K562 treated with DMSO at 1 percent for 4 hours (cell line): ENCODE data around the gene OR51E1. TPM values are rescaled to one million over a fixed set of nuclear protein-coding genes. Genes with fewer than 3 reads are reported as not detected.

ENCODE experiments used
- total RNA-seq: library from RNA; unstranded; fragments of 300-600 nt; gene quantifications from 2 replicates; pipeline ENCODE4 v1.2.3, GENCODE V29; 2022; ENCODE audit not compliant: insufficient read depth

Gene OR51E1, protein sequence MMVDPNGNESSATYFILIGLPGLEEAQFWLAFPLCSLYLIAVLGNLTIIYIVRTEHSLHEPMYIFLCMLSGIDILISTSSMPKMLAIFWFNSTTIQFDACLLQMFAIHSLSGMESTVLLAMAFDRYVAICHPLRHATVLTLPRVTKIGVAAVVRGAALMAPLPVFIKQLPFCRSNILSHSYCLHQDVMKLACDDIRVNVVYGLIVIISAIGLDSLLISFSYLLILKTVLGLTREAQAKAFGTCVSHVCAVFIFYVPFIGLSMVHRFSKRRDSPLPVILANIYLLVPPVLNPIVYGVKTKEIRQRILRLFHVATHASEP
- not detected in 2 replicates for total RNA-seq

DNA sequence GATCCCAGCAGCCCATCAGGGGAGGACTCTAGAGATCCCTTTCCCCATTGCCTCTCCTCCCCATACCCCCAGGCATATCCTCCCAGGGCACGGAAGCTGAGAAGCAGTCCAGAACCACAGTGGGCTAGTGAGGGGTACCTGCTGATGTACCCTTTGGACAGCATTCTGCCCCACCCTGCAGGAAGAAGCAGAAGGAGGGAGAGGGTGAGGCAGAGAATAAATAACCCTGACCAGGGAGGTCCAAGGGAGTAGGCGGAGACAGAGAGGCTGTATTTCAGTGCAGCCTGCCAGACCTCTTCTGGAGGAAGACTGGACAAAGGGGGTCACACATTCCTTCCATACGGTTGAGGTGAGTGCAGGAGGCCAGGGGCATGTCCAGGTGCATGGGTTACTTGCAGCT lies at the start of gene OR51E1:
Gene OR51E1 (plus strand): TSS at position 301 of the 400 bp plus-strand sequence. CDS start 8,545 bp downstream, outside the sequence.

DNA sequence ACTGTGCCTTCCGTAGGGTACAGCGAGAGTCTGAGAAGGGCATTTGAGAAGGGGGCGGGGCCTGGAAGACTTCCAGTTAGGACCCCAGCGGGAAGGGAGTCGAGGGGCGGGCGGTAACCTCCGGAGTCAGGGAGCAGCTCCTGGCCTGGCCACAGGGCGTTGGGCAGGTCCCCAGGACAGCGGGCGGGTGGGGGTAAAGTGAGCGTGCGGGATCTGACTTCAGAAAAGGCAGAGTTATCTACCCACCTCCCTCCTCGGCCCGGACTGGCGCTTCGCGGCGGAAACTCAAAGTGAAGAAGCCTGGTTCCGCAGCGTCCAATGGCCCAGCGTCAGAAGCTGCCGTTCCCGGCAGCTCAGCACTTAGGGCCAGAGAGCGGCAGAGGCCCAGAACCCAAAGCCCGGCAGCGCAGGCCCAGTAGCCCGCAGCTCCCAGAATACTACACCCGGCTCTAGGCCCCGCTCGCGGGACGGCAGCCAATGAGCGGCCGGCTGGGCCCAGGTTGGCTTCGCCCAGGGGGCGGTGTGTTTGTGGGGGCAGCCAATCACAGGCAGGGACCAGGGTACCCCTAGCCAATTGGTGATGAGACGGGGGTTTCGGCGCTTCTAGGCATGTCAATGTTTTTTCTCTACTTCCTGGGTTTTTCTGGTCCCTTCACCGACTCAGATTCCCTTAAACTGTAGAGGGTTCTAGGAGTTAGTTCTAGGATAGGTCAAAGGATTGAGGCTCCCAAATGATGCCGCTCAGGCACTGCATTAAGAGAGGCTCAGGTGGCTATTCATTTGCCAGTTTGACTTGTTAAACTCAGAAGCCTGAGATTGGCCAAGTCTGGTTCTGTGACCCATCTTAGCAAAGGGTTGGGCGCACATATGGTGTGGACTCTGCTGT lies 35.8 kb upstream of the OR51E1 start, which contains the start of gene TRIM68:
Gene TRIM68 (minus strand): TSS at position 451 of the 886 bp plus-strand sequence. CDS start 2,727 bp downstream, outside the sequence.

DNA sequence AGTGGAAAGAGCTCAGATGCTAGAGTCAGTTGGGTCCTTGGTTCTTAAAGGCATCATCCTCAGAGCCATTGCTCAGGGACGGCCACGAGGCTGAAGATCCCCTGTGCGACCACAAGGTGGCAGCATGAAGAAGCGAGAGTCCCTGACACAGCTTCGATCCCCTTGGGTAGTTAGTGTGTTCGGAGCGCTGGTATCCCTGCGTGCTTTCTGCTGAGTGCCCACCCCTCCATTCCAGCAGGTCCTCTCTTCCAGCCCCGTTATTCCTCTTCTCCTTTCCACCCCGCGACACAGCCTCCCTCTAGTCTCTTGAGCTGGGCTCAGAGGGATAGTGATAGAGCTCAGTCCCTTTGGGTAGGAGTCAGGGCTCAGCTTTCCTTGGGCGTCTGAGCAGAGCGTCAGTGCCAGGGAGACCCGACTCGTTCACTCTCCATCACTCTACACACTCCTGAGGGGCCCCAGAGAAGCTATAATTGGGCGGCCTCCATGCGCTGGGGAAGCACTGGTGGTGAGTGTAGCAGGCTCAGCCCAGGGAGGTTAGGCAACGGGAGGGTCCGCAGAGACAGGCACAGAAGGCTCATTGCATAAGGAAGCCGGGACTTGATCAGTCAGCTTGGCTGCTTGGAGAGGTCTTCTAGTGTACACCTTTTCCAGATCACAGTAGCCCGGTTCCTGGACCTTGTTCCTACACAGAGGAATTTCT lies 6.7 kb upstream of the OR51E1 start, which contains the start of gene OR51D1:
Gene OR51D1 (plus strand): TSS at position 516 of the 700 bp plus-strand sequence. CDS start 2,314 bp downstream, outside the sequence.

DNA sequence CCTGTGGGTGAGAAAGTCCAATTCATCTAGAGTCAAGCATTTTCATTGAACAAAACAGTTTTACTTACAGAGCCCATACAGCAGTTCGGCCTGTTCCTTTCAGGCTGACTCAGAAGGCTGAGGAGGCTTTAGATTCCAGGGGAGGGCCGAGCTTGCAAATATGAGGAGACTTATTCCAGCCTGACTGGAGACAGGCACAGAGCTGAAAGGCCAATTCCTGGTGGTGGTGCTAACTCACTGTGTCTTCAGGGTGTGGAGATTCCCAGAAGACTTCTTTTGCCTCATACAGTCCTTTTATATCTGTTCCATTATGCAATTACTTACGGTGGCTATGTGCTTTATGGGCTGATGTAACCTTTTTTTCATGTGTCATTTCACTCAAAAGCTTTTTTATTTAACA lies 53.8 kb downstream of the OR51E1 start, which contains the start of gene OR51E2:
Gene OR51E2 (minus strand): TSS at position 269 of the 400 bp plus-strand sequence. CDS start 15,142 bp downstream, outside the sequence.

DNA sequence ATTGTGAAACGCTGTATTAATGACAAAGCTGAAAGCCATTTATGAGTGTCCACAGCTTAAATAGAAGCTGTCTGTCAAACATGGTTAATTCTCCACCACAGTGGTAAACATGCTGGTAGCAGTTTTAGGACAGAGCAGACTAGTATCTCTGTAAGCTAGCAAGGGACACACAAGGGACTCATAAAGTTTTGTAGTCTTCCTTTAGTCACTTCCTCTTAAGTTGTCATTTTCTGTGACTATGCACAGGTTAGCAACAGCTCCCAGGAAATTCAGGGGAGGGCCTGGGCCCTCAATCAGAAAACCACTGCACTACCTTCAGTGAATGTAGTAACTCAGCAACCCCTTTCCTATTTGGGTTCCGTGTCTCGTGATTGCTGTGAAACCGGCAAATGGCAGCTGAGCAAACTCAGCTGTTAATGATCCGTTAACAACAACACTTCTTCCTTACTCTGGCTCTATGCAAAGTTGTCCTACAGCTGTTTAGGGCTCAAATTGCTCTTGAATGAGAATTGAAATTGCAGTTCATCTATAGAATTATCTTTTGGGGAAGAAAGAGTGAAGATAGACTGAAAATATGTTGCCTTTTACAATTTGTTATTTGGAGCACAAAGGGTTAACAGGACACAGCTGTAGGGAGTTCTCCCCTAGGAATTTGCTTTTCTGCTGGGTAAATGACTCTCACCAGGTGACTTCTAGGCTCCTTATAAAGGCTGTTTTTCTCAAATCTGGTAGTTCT lies 60.4 kb downstream of the OR51E1 start, which contains the start of gene MMP26:
Gene MMP26 (plus strand): TSS at position 731 of the 736 bp plus-strand sequence.

Other genes starting within 250 kb of the OR51E1 start
- gene OR52K2, start 194.7 kb upstream of the OR51E1 start, total RNA-seq: not detected in 2 replicates
- gene OR52K1, start 161.3 kb upstream of the OR51E1 start, total RNA-seq: not detected in 2 replicates
- not detected in 2 replicates for gene OR52M1, start 98.8 kb upstream of the OR51E1 start, total RNA-seq
- not detected in 2 replicates for gene OR52I2, start 62.2 kb upstream of the OR51E1 start, total RNA-seq
- not detected in 2 replicates for gene OR52I1, start 49.9 kb upstream of the OR51E1 start, total RNA-seq
- gene TRIM68, start 35.8 kb upstream of the OR51E1 start, total RNA-seq: 9.4 and 11.8 TPM in 2 replicates
- not detected in 2 replicates for gene OR51D1, start 6.5 kb upstream of the OR51E1 start, total RNA-seq
- gene OR51E2, start 53.9 kb downstream of the OR51E1 start, total RNA-seq: not detected in 2 replicates
- not detected in 2 replicates for gene MMP26, start 60.8 kb downstream of the OR51E1 start, total RNA-seq
- gene OR51F1, start 126.0 kb downstream of the OR51E1 start, total RNA-seq: not detected in 2 replicates
- gene OR52R1, start 160.4 kb downstream of the OR51E1 start, total RNA-seq: not detected in 2 replicates
- not detected in 2 replicates for gene OR51F2, start 177.3 kb downstream of the OR51E1 start, total RNA-seq
- gene OR51S1, start 205.2 kb downstream of the OR51E1 start, total RNA-seq: not detected in 2 replicates
- not detected in 2 replicates for gene OR51T1, start 237.9 kb downstream of the OR51E1 start, total RNA-seq